Medulla oblongata (tissue), 1 donor: ENCODE data around the gene TAF4.
A peak's percentile ranks its signal among the peaks of the same experiment; 100 is the strongest.

Source experiments
- DNase-seq: peaks from one replicate; pipeline ENCODE4 v3.0.0-alpha.2; 2015; ENCODE audit errors: extremely low spot score

The TAF4 gene

DNA sequence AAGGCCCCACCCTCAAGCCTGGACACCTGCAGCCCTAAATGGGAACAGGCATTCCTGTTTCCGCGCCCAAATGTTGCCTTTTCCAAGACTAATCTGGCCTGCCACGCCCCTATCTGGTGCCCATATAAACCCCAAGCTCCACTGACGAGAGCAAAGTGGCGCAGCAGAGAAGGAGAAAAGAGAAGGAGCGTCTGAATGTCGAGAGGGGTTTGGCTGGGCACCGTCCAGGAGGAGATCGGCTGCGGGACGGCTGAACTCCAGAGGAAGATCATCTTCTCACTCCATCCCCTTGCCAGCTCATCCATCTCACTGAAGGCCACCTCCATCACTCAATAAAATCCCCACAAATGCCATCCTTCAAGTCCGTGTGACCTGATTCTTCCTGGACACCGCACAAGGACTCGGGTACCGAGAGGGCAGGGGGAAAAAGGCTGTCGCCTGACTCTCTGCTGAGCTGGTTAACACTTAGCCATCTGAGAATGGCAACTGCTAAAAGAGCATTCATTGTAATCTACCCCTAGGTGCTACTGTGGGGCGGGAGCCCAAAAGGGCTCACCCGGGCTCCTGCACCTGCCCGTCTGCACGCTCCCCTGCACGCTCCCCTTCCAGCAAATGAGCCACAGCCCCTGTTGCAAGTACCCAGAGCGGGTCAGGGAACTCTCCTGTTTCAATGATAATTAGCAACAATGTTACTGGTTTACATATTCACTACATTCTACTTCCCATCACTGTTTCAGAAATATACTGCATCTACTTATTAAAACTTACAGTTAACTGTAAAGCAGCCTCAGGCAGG is 23.5 kb downstream of the TAF4 start:
- DNase-seq = no peak

DNA sequence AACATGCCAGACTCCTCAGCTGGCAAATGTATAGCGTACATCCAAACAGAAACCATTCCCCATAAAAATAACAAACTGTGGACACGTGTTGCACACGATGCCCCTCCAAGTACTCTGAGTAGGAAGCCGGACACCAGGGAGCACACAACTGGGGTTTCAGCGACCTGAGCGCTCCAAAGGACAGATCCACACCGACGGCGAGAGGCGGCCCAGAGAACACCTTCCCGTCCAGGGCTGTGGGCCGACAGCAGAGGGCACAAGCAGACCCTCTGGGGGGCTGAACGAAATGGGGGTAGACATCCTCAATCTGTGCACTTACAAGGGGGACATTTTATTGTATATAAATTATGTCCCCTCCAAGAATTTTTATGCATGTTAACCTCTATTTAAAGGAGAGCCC is 24.7 kb downstream of the TAF4 start:
- no peak for DNase-seq

DNA sequence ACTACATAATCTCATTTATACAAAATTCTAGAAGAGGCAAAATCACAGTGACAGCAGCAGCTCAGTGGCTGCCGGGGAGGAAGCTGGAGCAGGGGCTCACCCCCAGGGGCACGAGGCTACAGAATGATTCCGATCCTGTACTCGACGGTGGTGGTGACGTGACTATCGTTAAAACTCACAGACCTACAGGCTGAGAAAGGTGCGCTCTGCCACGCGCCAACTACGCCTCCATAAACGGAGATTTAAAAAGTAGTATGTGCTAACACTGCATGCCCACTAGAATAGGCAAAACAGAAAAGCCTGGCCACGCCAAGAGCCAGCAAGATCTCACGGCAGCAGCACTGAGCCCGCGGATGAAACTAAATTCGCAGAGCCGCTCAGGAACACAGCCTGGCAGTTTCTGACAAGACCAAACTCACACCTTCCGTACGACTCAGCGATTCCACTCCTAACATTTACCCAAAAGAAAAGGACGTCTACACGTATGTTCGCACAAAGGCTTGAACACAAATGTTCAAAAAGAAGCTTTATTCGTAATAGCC is 25.2 kb downstream of the TAF4 start:
- DNase-seq = no peak

DNA sequence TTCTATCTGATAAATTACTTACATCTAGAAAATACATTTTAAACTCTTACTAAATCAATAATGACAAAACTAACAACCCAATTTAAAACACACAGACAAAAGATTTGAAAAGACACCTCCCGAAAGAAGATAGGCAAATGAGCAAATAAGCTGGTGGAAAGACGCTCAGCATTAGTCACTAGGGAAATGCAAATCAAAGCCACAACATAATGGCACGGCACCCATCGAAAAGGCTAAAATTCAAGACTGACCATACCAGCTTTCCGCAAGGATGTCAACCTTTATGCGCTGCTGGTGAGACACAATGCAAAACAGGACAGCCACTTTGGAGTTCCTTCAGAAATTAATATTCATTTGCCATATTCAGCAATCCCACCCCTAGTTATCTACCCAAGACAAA is 25.9 kb downstream of the TAF4 start:
- DNase-seq = no peak

DNA sequence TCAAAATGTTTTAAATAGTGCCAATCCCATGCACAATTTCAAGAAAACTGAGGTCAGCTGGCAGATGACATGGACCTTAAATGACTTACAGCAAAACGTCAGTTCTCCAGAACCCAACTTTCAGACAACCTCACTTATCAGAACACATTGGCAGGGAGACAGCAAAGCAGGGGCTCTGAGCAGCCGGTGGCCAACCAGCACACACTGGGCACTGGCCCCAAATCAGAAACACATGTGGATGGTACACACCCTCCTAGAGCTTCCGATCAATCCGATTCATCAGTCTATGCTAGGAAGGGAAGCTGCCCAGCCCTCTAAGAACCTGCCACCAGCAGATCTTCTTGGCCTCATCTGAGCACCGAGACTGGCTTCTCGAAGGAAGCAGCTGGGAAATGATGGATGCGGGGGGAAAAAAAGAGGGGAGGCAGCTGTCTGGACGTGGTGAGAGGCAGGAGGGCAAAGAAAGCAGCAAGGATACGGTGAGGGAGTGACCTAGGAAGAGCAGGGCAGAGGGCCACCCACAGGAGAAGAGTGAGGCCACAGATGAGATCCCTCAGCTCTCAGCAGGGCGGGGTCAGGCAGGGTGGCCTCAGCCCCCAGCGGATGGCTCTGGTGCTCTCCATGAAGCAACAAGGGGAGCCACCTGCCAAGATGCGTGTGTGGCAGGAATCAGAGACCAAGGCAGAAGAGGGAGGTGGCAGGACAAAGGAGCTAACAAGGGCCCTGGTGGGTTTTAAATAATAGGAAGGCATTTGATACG is 32.9 kb downstream of the TAF4 start:
- no peak for DNase-seq

DNA sequence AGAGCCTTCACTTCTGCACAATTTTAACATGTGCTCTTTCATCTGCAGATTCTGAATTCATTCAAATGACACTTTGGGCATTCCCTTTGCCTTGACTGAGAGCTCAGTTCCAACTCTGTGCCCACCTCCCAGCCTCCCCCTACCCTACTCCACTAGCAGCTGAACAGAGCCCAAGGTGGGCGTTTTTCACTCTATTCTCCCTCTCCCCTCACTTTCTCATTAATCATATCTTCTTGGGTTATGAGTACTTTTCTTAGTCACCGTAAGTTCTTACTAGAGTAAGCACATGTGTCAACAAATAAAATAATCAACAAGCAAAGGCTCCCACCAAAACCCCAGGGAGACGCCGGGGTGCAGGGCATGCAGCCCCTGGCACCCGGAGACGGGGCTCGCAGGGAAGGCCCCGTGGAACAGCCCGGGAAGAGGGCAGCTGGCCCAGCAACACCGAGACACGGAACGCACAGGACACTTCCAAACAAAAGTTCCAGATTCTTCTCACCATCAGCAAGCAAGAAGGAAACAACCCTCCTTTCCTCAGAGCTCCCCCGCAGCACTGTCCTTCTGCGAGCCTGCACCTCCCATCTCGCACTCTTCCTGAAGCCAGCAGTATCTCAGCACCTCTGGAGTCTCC is 34.1 kb downstream of the TAF4 start:
- DNase-seq = no peak

DNA sequence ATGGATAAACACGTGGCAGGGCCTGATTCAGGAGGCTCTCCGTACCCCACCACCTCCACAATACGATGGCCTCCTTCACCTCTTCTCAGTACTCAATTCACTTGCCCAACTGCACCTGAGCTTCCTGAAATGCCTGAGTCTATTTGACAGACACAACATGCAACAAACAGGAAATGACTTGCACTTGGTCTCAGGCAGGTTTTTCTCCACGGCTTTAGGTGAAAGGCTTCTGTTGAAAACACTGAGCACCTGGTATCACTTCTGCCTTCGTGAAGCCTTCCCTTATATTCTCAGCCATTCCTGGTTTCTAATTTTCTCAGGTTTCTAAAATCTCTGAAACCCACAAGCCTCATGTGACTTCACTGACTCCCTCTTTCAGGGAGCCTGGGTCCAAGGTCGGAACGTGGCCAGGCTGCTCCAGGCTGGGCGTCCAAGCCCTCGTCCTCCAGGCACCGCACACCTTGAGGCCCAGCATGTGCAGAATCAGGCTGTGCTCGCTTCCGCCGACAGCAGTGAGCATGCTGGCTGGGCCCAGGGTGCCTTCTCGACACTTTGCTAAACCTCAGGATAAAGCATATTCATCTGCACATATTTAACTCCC is 34.7 kb downstream of the TAF4 start:
- no peak for DNase-seq

DNA sequence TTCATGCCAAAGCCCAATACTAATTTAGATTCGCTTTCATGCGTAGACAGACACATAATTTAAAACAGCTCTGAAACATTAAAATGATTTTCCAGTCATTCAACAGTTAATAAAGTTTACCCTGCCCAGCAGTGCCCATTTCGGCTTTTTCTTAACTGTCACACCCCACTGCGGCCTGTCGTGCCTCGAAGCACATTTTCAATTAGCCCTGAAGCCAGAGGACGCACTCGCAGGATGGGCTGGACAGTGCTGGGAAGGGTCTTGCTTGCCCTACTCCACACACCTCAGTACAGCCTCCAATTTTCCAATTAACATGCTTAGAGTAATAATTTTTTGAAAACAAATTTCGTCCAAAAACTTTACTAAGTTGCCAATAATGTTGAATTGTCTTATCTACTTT is 35.3 kb downstream of the TAF4 start:
- no peak for DNase-seq

DNA sequence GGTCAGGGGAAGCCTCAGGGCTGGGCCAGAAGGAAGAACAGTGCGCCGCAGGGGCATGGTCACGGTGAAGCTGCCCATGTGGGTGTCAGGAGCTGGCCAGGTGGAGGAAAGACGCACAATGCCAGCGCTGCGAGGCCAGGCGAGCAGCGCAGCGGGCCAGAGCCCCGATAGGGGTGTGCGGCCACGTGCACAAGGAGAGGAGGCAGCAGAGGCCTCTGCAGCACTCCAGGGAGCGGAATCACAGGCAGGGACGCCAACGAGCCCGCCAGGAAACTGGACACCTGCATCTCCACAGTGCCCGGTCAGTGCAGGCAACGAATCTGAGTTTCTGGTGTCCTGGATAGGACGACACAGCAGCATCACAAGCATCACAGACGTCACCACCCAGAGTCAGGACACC is 35.7 kb downstream of the TAF4 start:
- DNase-seq = no peak

DNA sequence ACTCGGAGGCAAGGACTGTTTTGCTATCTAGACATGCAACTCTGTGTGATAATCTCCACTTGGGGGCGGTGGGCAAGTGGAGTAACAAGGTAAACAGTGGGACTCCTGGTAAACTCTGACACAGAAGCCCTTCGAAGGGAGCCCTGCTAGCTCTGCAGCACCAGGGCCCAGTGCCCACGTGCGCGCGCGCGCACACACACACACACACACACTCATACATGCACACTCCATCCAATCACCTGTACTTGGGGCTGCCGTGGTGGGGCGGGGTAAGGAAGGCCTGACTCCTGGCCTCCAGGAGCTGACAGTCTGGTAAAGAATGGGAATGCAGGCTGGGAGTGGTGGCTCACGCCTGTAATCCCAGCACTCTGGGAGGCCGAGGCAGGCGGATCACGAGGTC is 36.4 kb downstream of the TAF4 start:
- no peak for DNase-seq

DNA sequence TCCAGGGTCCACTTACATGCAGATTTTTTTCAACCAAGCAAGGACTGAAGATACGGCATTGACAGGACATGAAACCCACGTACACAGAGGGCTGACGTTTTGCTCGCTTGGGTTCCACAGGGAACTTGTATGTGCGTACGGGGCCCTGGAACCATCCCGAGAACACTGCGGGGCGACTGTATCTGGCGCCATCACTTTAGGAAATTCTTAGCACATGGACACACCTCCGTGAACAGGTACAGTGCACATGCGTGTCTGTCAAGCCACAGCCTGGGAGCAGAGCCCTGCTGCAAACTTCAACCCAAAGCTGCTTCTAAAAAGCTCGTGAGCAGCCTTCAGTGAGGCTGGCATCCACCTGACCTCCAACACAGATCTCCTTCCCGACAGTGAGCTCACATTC is 37.3 kb downstream of the TAF4 start:
- DNase-seq = no peak

DNA sequence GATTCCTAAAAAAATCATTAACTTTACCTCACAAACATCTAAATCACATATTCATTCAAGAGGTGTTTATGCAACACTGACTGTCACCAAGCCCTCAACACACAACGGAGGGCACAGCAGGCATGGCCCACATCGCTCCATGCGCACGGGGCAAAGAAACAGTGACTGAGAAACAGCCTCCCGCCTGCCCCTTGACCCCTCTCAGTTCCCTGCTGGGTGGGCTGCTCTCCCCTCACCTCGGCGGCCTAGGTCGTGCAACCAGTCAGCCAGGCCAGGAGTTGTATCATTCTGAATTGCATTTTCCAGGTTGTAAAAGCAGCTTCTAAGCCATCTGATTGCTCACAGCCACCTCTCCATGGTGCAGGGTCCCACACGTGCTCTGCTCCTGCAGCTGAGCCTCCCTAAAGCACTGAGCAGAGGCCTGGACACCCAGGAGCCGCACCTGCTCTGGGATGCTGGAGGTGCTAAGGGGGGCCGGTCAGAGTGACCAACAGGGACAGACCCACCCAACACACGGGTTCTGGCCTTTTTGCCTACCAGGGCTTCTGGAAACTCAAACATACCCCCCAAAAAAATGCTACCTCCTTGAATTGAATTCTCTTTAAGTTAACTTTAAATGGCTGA is 37.9 kb downstream of the TAF4 start:
- no peak for DNase-seq

DNA sequence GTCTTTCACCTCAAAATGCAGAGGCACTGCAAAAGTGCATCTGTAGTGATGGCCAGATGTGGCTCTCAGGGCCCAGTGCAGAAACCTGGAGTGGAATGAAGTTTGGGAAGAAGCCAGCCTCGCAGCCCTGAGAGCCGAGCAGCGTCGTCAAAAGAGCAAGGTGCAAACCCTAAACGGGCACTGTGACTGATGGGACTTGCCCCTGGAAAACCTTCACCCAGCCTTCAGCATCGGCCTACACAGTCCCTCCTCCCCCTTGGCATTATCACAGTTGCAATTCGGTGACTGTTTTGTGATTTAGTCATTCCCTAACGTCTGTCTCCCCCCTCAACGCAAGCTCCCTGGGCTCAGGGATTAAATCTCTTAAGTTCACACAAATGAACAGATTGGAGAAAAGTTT is 38.6 kb downstream of the TAF4 start:
- DNase-seq = no peak

DNA sequence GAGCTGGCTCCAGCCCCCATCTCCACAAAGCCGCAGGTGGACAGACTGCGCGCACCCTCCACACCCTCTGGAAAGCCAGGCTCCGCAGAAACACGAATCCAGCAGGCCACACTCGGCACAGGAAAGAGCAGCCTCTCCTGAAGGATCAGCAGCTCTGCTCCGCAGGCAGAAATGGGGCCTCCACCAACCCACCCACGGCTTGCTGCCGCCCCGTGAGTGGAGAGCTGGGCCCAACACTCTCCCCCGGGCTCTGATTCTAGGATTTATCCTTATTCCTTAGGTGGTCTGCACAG is 39.2 kb downstream of the TAF4 start:
- DNase-seq = no peak

DNA sequence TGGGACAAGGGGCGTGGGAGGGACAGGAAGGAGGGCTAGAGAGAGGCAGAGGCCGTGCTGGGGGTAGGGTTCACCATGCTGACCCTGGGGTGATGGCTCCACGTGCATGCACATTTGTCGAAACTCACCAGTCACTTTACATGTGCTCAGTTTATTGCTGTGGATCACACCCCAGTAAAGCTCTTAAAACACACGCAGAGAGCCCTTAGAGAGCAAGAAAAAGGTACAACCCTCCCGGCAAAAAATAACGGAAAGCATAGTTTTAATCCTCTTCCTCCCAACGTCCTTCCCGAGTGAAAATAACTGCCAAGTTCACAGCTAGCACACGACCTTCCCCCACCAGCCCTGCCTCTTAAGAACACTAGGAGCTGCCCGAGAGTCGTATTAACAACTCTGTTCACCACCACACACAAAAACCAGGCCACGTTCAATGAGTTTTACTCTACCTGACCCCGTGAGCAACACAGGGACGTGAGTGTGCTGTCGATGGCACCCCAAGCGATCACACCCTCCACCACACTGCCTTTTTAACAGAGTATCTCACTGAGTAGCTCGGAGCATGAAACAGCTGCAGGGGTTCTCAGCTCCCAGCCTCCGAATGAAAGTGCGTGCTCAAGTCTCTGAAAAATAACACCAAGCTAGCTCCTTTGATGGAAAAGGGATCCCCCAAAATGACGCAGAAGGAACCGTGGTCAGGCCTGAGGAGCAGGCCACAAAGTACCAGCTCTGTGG is 39.7 kb downstream of the TAF4 start:
- DNase-seq = peak; percentile 32

DNA sequence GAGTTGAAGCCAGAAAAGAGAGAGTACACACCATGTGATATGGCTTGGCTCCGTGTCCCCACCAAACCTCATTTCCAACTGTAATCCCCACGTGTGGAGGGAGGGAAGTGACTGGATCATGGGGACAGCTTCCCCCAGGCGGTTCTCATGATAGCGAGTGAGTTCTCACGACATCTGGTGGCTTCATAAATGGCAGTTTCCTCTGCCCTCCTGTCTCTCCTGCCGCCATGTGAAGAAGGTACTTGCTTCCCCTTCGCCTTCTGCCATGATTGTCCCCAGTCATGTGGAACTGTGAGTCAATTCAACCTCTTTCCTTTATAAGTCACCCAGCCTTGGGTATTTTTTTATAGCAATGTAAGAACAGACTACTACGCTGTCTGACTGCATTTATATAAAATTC is 40.3 kb downstream of the TAF4 start:
- DNase-seq = no peak

DNA sequence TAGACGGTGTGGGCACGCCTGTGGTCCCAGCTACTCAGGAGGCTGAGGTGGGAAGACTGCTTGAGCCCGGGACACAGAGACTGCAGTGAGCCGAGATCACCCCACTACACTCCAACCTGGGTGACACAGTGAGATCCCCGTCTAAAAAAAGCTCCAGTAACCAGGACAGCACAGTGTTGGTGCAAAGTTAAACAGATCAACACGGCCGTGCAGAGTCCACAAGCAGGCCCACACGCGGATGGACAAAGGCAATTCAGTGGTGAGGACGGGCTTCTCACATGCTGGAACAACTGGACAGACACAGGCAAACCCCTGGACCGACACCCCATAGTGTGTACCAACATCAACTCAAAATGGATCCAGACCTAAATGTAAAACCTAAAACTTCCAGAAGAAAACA is 41.7 kb downstream of the TAF4 start:
- no peak for DNase-seq

DNA sequence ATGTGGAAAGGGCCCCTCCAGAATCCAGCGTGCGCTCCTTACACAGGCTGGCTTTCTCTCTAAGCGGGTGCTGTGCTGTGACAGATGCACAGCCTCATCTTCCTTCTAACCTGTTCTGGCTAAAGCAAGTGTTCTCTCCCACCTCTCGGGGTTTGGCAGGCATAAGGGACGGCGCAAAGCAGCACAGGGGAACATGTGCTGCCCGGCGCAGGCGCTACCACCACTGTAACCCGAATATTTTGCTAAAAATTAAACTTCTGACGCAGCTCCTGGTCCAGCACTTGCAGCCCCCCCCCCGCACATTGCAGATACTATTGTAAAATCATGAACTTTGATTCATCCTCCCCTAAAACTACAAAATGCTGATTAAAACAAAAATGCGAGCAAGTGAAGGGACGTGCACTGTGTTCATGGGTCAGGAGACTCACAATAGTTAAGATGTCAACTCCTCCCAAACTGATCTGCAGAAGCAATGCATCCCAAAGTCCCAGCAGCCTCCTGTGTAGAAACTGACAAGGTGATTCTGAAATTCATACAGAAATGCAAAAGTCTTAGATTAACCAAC is 43.0 kb downstream of the TAF4 start:
- DNase-seq = no peak

DNA sequence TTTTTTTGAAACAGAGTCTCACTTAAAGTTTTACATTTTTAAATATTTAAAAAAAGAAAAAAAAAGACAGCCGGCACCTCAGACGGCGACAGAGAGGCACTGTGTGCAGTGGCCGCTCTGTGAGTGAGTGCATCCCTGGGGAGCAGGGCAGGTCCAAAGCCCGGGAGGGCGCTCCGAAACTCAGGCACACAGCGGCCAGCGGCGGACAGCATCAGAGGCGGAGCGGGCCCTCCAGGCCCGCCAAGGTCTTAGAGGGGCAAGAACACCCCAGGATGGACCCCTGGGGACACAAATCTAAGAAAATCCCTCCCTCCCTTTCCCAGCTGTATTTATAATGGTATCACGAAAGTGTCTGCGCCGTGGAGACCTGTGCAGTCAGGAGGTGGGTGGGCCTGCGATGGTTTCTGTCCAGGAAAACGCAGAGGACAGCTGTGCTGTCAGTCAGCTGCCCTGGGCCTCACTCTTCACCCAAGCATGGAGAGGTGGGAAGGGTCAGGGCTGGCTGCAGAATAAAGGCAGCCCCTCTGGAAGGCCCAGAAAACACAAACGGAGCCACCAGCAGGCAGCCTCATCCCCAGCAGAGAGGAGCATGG is 43.8 kb downstream of the TAF4 start:
- no peak for DNase-seq

DNA sequence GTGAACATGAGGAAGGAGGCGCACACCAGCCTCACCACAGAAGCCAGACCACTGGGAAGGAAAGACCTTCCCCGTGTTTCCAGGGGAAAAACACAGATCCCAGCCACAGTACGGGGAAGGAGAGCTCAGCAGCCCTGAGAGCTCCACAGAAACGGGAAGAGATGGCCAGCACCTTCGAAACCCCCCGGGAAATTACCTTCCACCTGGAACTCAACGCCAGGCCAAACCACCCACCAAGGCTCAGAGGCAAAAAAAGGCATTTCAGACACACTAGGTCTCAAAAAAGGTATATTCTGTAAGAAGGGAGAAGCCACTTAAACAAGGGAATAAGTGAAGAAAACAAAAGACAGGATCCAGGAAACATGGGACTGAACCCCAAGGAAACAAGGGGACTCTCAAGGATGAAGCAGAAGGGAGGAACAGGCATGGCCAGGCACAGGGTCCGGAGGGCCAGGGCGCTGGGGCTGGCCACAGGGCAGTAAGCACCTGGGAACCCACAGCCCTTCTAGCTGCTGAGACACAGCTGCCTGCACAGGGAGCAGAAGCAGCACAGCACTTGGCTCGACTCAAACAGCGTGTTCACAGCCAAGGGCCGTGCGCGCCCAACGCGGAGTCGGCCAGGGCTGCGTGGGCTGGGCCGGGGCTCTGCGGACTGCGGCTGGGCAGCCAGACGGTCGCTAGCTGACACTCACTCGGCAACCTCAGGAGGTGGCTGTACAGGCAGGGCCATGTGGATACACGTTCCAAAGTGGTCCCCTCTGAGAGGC is 44.6 kb downstream of the TAF4 start:
- peak; percentile 22 for DNase-seq
